ENCODE data around the gene FARP1.

The FARP1 gene

DNA sequence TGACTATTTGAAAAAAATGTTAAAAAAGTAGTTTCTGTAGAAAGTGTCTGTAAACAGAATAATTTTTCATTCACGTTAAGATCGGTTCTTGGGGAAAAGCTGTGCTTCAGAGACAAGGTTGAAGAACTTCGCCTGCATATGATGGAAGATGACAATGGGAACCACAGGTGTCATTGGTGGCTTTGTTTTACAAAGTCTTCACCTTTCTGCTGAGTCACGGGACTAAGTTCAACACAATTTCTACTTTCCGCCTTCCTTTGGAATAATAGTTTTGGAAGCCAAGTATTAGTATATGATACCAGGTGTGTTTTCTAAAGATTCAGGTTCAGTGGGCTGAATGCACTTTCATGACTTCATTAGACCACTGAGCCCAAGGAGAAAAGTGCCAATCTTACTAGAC is 189.8 kb downstream of the FARP1 start:
- DNase-seq = no peak

DNA sequence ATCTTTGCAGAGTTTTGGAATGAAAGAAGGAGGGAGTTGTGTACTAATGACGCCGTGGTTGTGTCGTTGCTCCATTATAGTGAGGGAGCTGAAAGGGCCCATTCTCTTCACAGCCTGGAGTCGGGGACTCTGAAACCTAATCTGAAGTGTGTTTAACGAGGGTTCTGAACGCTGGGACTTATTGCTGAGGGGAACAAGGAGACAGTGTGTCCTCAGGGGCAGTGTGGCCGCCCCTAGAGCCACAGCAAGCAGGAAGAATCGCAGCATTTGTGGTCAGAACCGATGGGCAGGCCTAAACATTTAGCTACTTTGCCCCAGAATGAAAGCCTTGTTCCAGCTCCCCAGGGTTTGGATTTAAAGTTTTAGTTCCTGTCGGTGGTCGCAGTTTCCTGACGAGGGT is 190.6 kb downstream of the FARP1 start:
- no peak for DNase-seq

DNA sequence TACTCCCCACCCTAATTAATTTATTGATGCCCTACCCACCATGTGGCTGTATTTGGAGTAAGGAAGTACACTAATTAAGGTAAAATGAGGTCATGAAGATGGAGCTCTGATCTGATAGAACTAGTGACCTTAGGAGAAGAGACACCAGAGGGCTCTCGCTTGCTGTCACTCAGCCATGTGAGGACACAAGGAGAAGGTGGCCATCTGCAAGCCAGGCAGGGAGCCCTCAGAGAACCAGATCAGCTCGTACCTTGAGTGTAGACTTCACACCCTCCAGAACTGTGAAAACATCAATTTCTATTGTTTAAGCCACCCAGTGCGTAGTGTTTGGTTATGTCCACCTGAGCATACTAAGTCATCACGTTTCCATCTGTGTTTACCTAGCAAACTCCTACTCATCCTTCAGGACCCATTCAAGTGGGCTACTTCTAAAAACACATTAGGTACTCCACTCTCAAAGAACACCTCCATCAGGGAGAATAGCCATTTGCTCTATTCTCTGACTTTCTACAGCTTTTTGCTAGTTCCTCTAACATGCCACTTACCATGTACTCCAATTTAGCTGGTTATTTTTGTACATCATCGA is 191.8 kb downstream of the FARP1 start:
- DNase-seq = no peak

DNA sequence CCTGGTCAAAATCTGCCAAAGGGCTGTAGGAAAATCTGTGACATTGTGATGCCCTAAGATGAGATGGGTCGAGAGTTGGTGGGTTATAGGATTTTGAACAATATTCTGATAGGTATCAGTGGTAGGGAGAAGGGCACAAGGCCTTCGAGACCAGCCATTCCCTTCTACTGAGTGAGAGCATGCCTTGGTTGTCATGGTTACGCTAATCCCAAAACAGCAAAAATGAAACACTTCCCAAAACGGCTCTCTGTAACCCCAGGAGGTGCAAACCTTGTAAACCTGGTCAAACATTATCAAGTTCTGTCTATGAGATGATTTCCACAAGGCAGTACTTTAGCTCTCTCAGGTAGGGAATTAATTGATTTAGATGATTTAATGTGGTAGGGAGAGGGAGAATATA is 192.8 kb downstream of the FARP1 start:
- DNase-seq = no peak

DNA sequence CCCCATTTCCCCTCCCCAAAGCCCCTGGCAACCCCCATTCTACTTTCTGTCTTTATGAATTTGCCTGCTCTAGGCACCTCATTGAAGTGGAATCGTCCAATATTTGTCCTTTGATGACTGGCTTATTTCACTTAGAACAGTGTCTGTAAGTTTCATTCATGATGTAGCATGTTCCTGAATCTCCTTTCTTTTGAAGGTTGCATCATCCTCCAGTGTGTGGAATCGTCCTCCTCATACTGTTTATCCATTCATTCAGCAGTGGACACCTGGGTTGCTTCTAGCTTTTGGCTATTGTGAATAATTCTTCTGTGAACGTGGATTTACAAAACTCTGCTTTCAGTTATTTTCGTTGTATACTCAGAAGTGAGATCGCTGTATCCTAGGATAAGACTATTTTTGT is 195.4 kb downstream of the FARP1 start:
- no peak for DNase-seq

DNA sequence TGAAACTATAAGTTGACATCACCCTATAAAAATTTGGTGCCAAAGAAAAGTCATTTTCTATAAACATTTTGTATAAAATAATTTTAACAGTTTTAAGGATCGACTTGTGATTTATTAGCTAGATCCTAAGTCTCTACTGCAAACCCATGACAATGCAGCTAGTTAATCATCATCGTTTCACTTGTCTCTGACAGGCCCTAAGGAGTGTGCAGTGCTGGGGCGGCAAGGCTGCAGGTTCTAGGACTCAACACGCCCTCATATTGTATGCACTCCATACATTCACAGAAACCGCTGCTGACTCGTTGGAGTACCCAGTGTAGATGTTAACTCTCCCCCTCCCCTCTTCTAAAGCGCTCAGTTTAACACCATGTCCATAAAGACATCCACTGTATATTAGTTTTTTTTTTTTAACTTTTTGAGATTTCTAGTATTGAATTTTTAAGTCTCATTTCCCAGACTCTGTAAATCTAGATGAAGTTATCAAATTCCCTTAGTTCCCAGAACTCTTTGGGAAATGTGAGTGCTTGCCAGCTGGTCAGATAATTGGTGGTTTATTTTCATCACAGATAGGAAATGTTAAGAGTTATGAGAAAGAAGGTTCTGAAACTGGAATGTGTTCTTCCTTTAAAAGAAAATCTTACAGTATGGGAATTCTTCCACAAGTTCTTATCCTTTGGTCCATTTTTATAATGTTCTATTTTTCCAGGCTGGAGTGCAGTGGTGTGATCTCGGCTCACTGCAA is 197.0 kb downstream of the FARP1 start:
- DNase-seq = no peak

DNA sequence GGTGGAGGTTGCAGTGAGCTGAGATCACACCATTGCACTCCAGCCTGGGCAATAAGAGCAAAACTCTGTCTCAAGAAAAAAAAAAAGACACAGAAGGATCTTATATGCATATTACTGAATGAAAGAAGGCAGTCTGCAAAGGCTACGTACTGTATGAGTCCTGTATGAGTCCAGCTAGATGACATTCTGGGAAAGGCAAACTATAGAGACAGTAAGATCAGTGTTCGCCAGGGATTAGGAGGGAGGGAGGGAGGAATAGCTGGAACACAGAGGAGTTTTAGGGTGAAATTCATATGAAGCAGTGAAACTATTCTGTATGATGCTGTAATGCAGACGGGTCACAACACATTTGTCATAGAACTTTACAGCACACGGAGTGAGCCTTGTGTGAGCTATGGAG is 200.1 kb downstream of the FARP1 start:
- DNase-seq = no peak

DNA sequence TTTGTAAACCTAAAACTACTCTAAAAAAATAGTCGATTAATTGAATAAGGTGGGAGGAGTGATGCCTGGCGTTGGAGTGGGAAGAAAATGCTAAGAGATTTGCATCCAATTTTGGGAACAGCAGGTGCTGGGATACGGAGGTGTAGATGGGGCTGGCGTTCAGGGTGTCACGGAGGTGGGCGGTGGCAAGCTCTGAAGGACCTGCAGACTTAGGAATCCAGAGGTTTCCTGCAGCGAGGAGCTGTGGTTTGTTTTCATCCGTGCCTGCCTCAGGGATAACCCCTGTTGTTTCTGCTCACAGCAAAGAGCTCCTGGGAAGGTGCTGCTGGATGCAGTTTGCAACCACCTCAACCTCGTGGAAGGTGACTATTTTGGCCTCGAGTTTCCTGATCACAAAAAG is 200.6 kb downstream of the FARP1 start:
- DNase-seq = no peak

DNA sequence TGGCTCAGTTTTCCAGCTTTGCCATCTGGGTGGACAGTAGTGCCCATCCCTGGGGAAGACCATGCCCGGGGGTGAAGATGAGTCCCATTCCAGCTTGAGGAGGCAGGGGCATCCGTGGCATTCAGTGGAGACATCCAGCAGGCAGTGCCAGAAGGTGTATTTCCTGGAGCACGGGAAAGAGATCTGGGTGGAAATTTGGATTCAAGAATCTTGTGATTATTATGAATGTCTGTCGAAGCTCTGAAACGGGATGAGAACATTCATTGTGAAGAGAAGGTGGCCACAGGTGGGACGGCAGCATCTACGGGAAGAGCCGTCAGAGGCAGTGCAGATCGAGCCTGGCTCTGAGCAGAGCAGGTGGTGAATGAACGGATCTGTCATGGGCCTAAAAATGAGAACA is 201.5 kb downstream of the FARP1 start:
- no peak for DNase-seq

DNA sequence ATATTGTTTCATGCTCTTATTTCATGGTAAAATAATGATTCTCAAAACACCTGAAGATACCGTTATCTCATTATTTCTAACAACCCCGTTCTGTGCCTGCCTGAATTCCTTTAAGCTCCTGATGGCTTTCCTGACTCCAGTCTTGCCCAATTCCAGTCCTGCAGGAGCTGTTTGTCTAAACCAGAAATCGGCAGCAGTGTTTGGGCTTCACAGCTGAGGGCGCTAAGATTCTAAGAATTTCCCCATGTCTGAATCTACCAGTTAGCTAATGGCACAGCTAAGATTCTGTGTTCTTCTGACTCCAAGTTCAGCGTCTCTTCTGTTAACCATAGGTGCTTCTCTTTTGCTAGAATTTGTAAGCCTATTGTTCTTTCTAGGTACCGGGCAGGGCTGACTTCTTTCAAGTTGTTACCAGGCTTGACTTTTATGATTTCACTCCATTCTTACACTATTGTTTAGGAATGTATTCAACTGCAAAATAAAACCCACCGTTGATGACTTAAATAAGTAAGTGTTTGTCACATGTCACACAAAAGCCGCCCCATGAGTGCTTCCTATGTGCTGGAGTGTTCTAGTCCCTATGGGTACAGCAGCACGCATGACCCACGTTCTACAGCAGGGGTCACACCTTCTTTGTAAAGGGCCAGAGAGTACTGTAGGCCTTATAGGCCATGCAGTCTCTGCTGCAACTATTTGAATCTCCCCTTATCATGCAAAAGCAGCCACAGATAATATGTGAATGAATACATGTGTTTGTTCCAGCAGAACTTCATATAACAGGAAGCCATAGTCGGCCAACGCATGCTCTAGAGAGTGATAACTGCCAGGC is 202.4 kb downstream of the FARP1 start:
- no peak for DNase-seq

DNA sequence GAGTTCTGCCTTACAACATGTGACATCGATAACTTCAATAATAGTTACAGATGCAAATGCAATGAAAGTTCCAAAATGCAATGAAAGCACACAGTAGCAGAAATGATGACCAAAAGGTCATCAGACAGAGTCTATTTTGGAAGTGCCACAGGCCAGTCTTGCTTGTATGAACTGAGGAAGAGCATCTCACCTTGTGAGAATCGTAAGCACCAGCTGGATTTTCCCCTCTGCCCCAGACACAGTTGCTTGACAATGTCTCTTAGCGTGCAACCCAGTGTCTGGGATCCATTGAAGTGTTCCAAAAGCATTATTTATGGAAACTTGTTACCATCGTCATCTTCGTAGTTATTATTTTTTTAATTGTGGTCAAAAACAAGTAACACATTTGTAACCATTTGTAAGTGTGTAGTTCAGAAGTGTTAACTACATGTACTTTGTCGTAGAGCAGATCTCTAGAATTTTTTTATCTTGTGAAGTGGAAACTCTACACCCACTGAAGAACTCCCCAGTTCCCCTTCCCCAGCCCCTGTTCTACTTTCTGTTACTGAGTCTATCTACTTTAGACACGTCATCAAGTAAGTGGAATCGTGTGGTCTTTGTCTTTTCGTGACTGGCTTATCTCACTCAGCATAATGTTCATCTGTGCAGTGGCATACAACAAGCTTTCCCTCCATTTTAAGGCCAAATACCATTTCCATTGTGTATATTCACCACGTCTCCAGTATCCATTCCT is 204.2 kb downstream of the FARP1 start:
- no peak for DNase-seq

DNA sequence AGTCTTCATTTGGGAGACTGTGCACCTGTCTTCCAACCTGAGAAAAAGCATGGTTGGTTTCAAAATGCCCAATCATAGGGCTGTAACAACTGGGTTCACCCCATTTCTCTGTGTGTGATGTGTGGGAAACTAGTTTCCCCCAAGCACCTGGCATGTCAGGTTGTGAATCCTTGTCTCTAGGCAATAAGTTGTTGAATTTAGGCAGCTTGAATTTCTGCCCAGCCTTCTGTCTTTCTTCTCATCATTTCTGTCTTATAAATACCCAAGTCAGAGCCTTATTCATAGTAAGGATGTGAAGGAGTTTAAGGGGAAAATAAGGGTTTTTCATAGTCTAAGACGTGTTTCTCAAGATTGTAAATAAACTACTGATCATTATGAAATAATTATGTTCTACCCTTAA is 204.9 kb downstream of the FARP1 start:
- no peak for DNase-seq

DNA sequence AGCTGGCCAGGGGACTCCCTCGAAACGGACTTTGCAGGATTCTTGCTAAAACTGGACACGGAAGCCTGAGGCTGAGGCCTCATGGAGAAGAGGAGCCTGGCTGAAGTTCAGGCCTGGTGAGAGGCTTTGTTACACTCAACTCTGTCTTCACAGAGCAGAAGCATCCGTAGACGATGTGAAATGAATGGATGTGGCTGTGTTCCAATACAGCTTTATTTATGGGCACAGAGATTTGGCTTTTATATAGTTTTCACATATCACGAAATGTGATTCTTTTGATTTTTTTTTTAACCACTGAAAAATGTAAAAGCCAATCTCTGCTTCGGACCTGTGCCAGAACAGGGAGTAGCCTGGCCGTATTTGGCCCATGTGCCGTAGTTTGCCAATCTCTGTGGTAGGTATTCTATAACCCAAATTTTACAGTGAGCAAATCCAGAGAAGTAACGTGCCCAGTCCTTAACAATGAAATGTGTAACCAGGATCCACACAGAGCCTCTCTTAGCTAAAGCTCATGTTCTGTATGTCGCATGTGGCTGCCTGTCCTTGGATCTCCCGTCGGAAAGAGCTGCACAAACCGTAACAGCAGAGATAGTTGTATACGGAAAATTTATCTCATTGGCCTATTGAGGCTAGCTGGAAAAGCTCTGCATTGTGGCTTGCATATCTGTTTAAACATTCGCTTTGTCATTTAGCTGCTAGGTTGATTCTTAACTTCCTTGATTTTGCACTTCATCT is 205.7 kb downstream of the FARP1 start:
- no peak for DNase-seq

DNA sequence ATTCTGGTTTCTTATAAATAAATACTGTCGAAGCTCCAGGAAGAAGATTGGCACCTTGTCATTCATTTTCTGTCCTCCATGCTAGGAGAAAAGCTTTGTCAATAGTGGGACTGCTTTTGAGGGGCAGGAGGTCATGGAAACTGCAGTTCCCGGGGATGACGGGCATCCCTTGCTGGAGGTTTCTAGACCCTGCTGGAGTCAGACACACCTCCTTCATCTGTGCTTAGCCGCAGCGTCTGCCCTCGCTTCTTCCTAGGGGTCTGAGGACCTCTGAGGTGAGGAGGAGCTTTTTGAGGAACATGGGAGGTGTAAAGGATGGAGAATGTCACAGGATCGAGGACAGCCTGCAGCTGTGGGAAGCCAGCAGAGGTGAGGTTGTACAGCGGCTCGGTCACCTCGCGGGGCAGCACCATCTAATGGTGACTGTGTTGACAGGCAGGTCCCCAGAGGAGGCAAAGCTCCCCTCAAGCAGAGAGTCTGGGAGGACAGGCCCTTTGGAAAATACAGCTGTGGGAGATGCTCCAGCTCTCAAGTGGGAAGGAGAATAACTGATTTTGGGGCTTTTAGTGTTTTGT is 206.9 kb downstream of the FARP1 start:
- no peak for DNase-seq

DNA sequence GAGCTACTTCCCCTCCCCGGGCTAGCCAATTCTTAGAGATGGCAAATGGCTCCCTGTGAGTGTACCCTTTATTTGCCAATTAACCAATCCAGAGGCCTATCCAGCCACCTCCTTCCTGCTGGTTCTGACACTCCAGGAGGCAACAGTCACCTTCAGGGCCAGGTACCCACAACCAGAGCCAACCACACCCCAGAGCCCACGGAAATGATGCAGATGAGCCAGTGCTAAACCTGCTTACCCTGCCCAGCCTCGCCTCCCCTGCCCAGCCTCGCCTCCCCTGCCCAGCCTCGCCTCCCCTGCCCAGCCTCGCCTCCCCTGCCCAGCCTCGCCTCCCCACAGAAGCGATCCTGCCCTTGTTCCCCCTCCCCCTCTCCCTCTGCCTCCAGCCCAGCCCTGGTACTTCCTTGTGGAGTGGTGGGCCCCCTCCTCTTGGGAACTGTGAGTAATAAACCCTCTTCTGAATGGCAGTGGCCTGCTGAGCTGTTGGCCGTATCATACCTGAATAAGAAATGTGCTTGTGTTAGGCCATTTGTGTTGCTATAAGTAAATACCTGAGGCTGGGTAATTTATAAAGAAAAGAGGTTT is 207.9 kb downstream of the FARP1 start:
- DNase-seq = no peak

DNA sequence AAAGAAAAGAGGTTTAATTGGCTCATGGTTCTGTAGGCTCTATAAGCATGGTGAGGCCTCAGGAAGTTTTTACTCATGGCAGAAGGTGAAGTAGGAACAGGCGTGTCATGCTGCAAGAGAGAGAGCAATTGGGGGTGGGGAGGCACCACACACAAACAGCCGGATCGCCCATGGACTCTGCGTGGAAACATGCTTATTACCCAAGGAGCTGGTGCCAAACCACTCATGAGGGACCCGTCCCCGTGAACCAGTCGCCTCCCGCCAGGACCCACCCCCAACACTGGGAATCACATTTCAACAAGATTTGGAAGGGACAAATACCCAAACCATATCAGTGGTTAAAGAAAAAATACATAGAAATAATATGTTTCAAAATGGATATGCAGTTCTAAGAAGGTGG is 208.7 kb downstream of the FARP1 start:
- DNase-seq = no peak

DNA sequence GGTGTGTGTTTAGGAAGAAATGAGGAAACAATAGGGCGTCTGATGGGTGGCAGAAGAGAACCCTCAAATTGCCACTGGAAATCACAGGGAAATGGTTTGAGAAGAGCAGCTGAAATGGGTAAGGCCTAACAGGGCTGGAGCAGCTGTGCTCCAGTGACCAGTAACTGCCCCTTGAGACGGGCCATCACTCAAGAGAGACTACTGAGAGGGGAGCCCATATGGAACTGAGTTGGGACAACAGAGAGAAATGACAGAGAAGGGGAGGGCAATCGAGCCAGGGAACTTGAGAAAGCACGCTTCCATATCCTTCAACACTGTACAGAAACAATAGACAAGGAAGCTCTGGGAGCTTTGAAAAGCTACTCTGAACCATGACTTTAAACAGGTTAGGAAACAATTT is 209.3 kb downstream of the FARP1 start:
- no peak for DNase-seq

DNA sequence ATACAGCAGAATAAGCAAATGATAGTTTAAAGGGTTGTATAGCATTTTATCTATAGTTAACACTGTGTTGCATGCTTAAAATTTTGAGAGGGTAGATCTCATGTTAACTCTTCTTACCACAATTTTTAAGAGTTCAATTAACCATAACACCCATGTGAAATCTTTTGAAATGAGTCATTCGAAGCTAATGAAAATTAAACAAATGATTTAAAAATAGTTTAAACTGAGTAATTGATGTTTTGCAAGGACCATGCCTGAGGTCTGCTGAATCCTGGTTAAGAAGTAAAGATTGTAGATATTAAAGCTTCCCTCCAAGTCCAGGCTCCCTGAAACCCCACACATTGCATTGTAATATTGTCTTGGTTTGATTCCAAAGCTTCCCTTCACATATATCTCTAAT is 210.9 kb downstream of the FARP1 start:
- DNase-seq = no peak

DNA sequence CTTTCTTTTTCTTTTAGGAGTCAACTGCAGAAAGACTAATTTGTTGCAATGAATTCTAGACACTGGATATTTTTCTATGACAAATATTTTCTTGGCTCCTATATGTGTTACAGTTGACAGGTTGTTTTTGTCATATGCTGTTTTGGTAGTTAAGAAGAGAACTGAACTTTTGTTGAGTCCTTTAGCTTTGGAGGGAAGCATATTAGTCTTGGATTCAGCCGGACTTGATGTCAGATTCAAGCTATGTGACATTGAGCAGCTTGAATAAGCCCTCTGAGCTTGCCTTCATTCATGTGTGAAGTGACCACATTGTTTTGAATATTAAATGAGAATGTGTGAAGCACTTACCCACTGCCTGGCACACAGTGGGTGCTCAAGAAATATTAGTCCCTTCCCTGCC is 216.0 kb downstream of the FARP1 start:
- DNase-seq = no peak

DNA sequence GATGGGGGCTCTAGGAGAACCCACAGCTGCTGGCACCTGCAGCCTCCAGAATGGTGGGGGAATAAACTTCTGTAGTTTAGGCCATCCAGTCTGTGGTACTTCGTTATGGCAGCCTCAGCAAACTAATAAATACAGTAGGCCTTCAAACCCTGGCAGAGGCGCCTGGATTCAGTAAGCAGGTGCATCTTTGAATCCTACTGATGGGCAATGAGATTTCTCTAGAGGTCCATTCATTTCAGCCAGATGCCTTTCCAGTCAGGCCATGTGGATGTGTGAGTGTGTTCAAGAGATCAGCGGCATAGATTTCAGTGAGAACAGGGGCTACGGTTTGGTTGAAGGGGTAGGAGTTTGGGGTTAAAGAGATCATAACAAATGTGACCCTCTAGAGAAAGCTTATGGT is 217.7 kb downstream of the FARP1 start:
- DNase-seq = no peak

DNA sequence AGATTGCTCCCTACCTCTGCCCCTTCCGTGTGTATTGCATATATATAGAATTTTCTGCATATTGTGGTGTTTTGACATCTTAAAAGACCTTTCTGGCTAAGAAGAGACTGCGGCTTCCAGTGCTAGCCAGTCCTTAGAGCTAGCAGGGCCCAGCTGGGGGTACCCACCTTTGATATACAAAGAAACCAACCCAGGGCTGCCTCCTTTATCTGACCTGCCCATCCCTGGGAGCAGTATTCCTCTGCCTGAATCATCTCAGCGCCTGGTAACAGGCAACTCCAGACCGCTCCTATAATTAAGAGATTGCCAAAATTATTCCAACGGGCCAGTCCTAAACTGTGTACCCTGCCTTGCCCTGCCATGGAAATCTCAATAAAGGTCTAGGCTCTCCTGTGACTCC is 220.4 kb downstream of the FARP1 start:
- DNase-seq = no peak

DNA sequence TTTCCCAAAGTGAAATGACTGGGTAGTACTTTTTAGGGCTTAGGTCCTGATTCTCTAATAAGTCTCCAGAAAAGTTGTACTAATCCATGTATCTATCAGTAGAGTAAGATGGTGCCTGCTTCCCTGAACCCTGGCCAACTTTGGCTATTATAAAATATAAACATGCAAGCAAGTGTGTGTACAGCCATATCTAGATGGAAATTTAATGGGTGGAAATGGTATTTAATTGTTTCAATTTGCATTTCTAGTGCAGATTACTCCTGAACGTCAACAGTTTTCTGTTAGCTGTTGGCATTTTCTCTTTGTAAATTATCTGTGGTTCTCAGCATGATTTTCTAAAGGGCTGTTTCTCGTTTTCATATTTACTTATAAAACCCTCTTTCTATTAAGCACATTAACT is 221.3 kb downstream of the FARP1 start:
- no peak for DNase-seq

Data from fibroblast of skin of back (primary cell).